K562 (cell line): ENCODE results near the gene VPS35. TPM values are rescaled to one million over a fixed set of nuclear protein-coding genes. Genes with fewer than 3 reads are reported as not detected.
A peak's percentile ranks its signal among the peaks of the same experiment; 100 is the strongest.

Source experiments
- ATF1 ChIP-seq, 2 experiments: fragments of 450-650 bp in 1 of 2; IDR thresholded peaks; 2 replicates each; pipeline ENCODE4 v1.6.1; 2016; ENCODE audit warnings: missing compliant biosample characterization in 1 of 2, missing genetic modification characterization in 1 of 2
- BHLHE40 ChIP-seq: IDR thresholded peaks from 2 replicates; pipeline ENCODE4 v1.6.1; 2011; ENCODE audit warnings: low read length, improper control_type of control experiment
- GABPA ChIP-seq: fragments of 200-800 bp; sonication (Bioruptor generic); conservative IDR thresholded peaks from 2 replicates; pipeline ENCODE4 v1.6.1; 2016; ENCODE audit warnings: low read depth, missing genetic modification characterization, missing compliant biosample characterization
- HNRNPLL ChIP-seq: fragments of 200-400 bp; formaldehyde crosslinking; IDR thresholded peaks from 2 replicates; pipeline ENCODE4 v1.6.1; 2017; ENCODE audit warnings: low read length, low read depth, mild to moderate bottlenecking; ENCODE audit not compliant: poor library complexity, severe bottlenecking
- LCOR ChIP-seq: sonication (generic); formaldehyde crosslinking; IDR thresholded peaks from 2 replicates; pipeline ENCODE4 v1.8.0; 2022; ENCODE audit warnings: mild to moderate bottlenecking, missing genetic modification reagents
- MITF ChIP-seq: IDR thresholded peaks from 2 replicates; pipeline ENCODE4 v1.6.1; 2014; ENCODE audit warnings: antibody characterized with exemption
- NFIC ChIP-seq: fragments of 450-650 bp; IDR thresholded peaks from 2 replicates; pipeline ENCODE4 v1.6.1; 2017; ENCODE audit warnings: mild to moderate bottlenecking, inconsistent platforms
- NR2F6 ChIP-seq: fragments of 450-650 bp; formaldehyde crosslinking; IDR thresholded peaks from 2 replicates; pipeline ENCODE4 v1.4.0; 2020; ENCODE audit warnings: mild to moderate bottlenecking
- RBBP5 ChIP-seq: fragments of 200-600 bp; sonication (generic); IDR thresholded peaks from 2 replicates; pipeline ENCODE4 v1.6.1; 2012; ENCODE audit warnings: borderline replicate concordance, mild to moderate bottlenecking, low read length, control low read depth, inconsistent platforms; ENCODE audit not compliant: insufficient read depth, poor library complexity, severe bottlenecking
- SMARCB1 ChIP-seq: IDR thresholded peaks from 2 replicates; pipeline ENCODE4 v1.6.1; 2011; ENCODE audit warnings: improper control_type of control experiment, low read depth; ENCODE audit not compliant: insufficient read length
- USF2 ChIP-seq: sonication (generic); formaldehyde crosslinking; IDR thresholded peaks from 2 replicates; pipeline ENCODE4 v1.5.0; 2020; ENCODE audit warnings: missing genetic modification reagents
- ZKSCAN1 ChIP-seq: fragments of 150-350 bp; IDR thresholded peaks from 2 replicates; pipeline ENCODE4 v1.6.1; 2016; ENCODE audit warnings: low read depth, low read length
- ZNF407 ChIP-seq: fragments of 450-650 bp; IDR thresholded peaks from 2 replicates; pipeline ENCODE4 v1.6.1; 2016; ENCODE audit warnings: low read depth
- polyA plus RNA-seq, 8 experiments: library from polyadenylated mRNA; depleted of rRNA in 4 of 8; stranded (reverse) in 5 of 8; unstranded in 3 of 8; fragments of >200 nt; fragmentation: Nextera tagmentation in 2 of 8; fragmentation: Illumina TruSeq in 1 of 8; extraction: Ambion mirVana in 2 of 8; extraction: Trizol in 1 of 8; gene quantifications; 2 replicates each; pipeline versions ENCODE4 v1.2.1 to v1.2.3, GENCODE V29; 2011 to 2014; ENCODE audit warnings: inconsistent platforms in 1 of 8, missing spikeins in 1 of 8
- total RNA-seq, 7 experiments: library from RNA; depleted of rRNA in 6 of 7; stranded (reverse); fragments of >200 nt in 6 of 7; fragmentation: Illumina TruSeq in 2 of 7; extraction: Trizol in 2 of 7; gene quantifications; 2 replicates each; pipeline versions ENCODE4 v1.2.1 to v1.2.3, GENCODE V29; 2011 to 2021; ENCODE audit warnings: low replicate concordance in 1 of 7

VPS35 gene
- total and polyA plus RNA-seq, 9 of the 15 experiments (the other 6 are each of a cell fraction or from before 2014, with no cell fraction given), result 32.7 to 131 (median 66.2) TPM

- 0 out of 2 replicates have a peak, but pooled peaks have one; percentile 53 for TF ChIP-seq ZNF407
- TF ChIP-seq USF2 (CRISPR knock-in tag), result peak; percentile 62
- TF ChIP-seq BHLHE40, result peak; percentile 83
- TF ChIP-seq NFIC, result no peak
- no peak for TF ChIP-seq NR2F6 (CRISPR knock-in tag)
- TF ChIP-seq SMARCB1, result no peak
- TF ChIP-seq RBBP5, result no peak
- no peak for TF ChIP-seq HNRNPLL
- no peak for TF ChIP-seq GABPA (tag)
- no peak for TF ChIP-seq LCOR (CRISPR knock-in tag)
- no peak for TF ChIP-seq ZKSCAN1
- no peak for TF ChIP-seq ATF1 (CRISPR knock-in tag; IDR thresholded peaks at IDR 0.05)
- TF ChIP-seq ATF1 (tag; IDR thresholded peaks at IDR 0.05), result peak; percentile 83
- TF ChIP-seq MITF, result 0 out of 2 replicates have a peak, but pooled peaks have one; percentile 30
Measured at GRCh38 chr16:46649588-46650253, 39.3 kb downstream of the VPS35 start (continued).
